Large intestine (tissue), 3 donors: ENCODE measurements around the gene SS18. TPM values are rescaled to one million over a fixed set of nuclear protein-coding genes. Genes with fewer than 3 reads are reported as not detected.

Experiments
- DNase-seq, 2 donors: peaks; one replicate each; pipeline versions ENCODE4 v3.0.0 to v3.0.0-alpha.2; 2013
- H3K27ac ChIP-seq: one replicate; pipeline ENCODE4 v1.5.1; 2013; ENCODE audit warnings: low read length
- H3K27me3 ChIP-seq: 2 replicates; pipeline ENCODE4 v1.6.1; 2013; ENCODE audit warnings: low read length; ENCODE audit not compliant: control insufficient read depth, insufficient read depth
- H3K36me3 ChIP-seq: 2 replicates; pipeline ENCODE4 v1.6.1; 2013; ENCODE audit warnings: low read length; ENCODE audit not compliant: control insufficient read depth, insufficient read depth
- H3K4me1 ChIP-seq: one replicate; pipeline ENCODE4 v1.6.1; 2013; ENCODE audit warnings: low read length; ENCODE audit not compliant: control insufficient read depth, insufficient read depth
- H3K4me3 ChIP-seq: one replicate; pipeline ENCODE4 v1.5.1; 2013; ENCODE audit warnings: low read length
- H3K9me3 ChIP-seq: one replicate; pipeline ENCODE4 v1.6.1; 2013; ENCODE audit warnings: mild to moderate bottlenecking, low read depth, low read length, moderate library complexity; ENCODE audit not compliant: control insufficient read depth
- WGBS: methylation state at CpG from one replicate; pipeline ENCODE4 v1.1.5; 2013; ENCODE audit warnings: low lambda C conversion rate; ENCODE audit not compliant: insufficient coverage; 5-methylcytosine and 5-hydroxymethylcytosine counted together
- polyA plus RNA-seq: library from polyadenylated mRNA; unstranded; fragments of 120-200 nt; gene quantifications from one replicate; pipeline ENCODE4 v1.2.1, GENCODE V29; 2013

Gene SS18
- polyA plus RNA-seq, 1 donor, result 50.4 TPM

DNA sequence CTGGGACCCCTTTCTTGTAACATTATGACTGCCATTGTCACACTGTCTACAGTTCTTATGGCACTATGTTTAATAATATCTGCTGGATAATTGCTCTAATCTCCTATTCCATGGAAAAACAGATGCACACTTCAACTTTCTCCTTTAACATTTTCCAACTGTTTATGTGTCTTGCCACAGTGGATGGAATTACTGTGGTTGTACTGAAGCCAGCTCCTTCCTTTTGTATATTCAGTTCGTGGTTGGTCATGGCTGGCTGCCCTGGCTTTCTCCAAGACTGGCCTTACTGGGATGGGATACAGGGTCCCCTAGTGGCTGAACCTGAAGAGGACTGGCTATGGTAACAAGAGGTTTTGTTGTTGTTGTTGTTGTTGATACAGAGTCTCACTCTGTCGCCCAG lies 113.9 kb downstream of the SS18 start:
- H3K9me3 ChIP-seq, result no peaks in the 10 kb centered on the region
- no peaks in the 10 kb centered on the region for H3K36me3 ChIP-seq
- no CpG with 5 or more reads among the region's 2 CpGs for WGBS
- no peaks in the 10 kb centered on the region for H3K27me3 ChIP-seq
- no peaks in the 10 kb centered on the region for H3K4me1 ChIP-seq
- no peak for DNase-seq
- no peak overlapping the region for H3K27ac ChIP-seq
- no peak overlapping the region for H3K4me3 ChIP-seq

DNA sequence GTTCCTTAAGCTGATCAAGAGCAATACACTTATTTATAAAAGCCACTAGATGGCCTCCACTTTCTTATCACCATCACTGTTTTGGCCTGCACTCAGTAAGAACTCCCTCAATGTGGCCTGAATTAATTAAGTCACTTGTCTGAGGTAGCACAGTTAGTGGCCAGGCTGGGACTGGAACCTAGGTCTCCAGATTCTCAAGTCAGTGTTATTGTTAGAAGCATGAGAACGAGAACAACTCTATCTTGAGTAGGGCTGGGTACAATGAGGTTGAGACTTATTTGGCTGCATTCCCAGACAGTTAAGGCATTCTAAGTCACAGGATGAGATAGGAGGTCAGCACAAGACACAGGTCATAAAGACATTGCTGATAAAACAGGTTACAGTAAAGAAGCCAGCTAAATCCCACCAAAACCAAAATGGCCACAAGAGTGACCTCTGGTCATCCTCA lies 115.8 kb downstream of the SS18 start:
- Histone ChIP-seq H3K27me3 (no peaks in the 10 kb centered on the region), H3K4me1 (no peaks in the 10 kb centered on the region), H3K27ac (no peak overlapping the region), H3K36me3 (no peaks in the 10 kb centered on the region), H3K9me3 (no peaks in the 10 kb centered on the region), H3K4me3 (no peak overlapping the region)
- WGBS, result no CpG with 5 or more reads among the region's 1 CpG
- no peak for DNase-seq

Other genes starting within 250 kb of the SS18 start
- gene PSMA8, start 43.3 kb upstream of the SS18 start, polyA plus RNA-seq, result 0.04 TPM
- gene TAF4B, start 135.8 kb upstream of the SS18 start, polyA plus RNA-seq, result 3.3 TPM